Measurements from ENCODE around the gene MYO5B. TPM values are rescaled to one million over a fixed set of nuclear protein-coding genes. Genes with fewer than 3 reads are reported as not detected.

MYO5B gene
- total and polyA plus RNA-seq, 10 of the 15 experiments (the other 5 are each of a cell fraction or from before 2014, with no cell fraction given) = 2.5 to 4.5 (median 3.3) TPM

DNA sequence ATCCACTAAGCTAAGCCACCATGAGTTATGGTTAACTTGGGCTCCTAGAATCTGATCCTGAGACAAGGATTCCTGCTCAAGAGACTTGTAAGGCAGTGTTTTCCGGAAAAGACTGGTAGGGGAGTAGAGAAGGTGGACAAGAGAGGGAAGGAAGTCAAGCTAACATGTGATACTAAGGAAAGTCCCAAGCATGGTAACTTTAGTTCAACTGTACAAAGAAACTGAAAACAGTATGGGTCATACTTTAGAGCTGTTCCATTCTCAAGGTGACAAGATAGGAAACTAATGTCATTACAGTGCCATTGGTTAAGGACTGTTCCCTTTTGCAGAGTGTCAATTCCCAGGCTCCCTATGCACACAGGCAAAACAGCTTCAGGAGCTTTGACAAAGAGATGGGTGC is 5.8 kb downstream of the MYO5B start (continued):
- TF ChIP-seq CBX5 (IDR thresholded peaks at IDR 0.05; ENCODE audit: low read depth) = no peak
- TF ChIP-seq HDAC6 (IDR thresholded peaks at IDR 0.05; ENCODE audit: unreplicated experiment) = no peak
- TF ChIP-seq, protein P1, sequence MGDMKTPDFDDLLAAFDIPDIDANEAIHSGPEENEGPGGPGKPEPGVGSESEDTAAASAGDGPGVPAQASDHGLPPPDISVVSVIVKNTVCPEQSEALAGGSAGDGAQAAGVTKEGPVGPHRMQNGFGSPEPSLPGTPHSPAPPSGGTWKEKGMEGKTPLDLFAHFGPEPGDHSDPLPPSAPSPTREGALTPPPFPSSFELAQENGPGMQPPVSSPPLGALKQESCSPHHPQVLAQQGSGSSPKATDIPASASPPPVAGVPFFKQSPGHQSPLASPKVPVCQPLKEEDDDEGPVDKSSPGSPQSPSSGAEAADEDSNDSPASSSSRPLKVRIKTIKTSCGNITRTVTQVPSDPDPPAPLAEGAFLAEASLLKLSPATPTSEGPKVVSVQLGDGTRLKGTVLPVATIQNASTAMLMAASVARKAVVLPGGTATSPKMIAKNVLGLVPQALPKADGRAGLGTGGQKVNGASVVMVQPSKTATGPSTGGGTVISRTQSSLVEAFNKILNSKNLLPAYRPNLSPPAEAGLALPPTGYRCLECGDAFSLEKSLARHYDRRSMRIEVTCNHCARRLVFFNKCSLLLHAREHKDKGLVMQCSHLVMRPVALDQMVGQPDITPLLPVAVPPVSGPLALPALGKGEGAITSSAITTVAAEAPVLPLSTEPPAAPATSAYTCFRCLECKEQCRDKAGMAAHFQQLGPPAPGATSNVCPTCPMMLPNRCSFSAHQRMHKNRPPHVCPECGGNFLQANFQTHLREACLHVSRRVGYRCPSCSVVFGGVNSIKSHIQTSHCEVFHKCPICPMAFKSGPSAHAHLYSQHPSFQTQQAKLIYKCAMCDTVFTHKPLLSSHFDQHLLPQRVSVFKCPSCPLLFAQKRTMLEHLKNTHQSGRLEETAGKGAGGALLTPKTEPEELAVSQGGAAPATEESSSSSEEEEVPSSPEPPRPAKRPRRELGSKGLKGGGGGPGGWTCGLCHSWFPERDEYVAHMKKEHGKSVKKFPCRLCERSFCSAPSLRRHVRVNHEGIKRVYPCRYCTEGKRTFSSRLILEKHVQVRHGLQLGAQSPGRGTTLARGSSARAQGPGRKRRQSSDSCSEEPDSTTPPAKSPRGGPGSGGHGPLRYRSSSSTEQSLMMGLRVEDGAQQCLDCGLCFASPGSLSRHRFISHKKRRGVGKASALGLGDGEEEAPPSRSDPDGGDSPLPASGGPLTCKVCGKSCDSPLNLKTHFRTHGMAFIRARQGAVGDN (IDR thresholded peaks at IDR 0.05) = peak; percentile 80; the same call in 1 of the 2 replicates
- TF ChIP-seq BMI1 (IDR thresholded peaks at IDR 0.05; ENCODE audit: borderline replicate concordance) = no peak
- no peak for TF ChIP-seq PAX8 (IDR thresholded peaks at IDR 0.05)
- TF ChIP-seq, protein P2, sequence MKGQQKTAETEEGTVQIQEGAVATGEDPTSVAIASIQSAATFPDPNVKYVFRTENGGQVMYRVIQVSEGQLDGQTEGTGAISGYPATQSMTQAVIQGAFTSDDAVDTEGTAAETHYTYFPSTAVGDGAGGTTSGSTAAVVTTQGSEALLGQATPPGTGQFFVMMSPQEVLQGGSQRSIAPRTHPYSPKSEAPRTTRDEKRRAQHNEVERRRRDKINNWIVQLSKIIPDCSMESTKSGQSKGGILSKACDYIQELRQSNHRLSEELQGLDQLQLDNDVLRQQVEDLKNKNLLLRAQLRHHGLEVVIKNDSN (IDR thresholded peaks at IDR 0.05; ENCODE audit: borderline replicate concordance, extremely low read length, insufficient read depth, low read depth, low read length) = no peak
- TF ChIP-seq, protein P3, sequence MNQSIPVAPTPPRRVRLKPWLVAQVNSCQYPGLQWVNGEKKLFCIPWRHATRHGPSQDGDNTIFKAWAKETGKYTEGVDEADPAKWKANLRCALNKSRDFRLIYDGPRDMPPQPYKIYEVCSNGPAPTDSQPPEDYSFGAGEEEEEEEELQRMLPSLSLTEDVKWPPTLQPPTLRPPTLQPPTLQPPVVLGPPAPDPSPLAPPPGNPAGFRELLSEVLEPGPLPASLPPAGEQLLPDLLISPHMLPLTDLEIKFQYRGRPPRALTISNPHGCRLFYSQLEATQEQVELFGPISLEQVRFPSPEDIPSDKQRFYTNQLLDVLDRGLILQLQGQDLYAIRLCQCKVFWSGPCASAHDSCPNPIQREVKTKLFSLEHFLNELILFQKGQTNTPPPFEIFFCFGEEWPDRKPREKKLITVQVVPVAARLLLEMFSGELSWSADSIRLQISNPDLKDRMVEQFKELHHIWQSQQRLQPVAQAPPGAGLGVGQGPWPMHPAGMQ (IDR thresholded peaks at IDR 0.05; ENCODE audit: borderline replicate concordance) = no peak
- TF ChIP-seq DPF2 (IDR thresholded peaks at IDR 0.05) = no peak
- TF ChIP-seq ASH2L (IDR thresholded peaks at IDR 0.05; ENCODE audit: borderline replicate concordance, low read depth) = no peak
- no peak; the same call in none of the 2 replicates for TF ChIP-seq IKZF1 (conservative IDR thresholded peaks at IDR 0.05)
- no peak for TF ChIP-seq BACH1 (IDR thresholded peaks at IDR 0.05; ENCODE audit: borderline replicate concordance)
- no peak for TF ChIP-seq SUPT20H (IDR thresholded peaks at IDR 0.05; ENCODE audit: borderline replicate concordance, control insufficient read depth, low read depth, low read length)
- no peak for TF ChIP-seq JUNB (IDR thresholded peaks at IDR 0.05)
- TF ChIP-seq, protein P4, sequence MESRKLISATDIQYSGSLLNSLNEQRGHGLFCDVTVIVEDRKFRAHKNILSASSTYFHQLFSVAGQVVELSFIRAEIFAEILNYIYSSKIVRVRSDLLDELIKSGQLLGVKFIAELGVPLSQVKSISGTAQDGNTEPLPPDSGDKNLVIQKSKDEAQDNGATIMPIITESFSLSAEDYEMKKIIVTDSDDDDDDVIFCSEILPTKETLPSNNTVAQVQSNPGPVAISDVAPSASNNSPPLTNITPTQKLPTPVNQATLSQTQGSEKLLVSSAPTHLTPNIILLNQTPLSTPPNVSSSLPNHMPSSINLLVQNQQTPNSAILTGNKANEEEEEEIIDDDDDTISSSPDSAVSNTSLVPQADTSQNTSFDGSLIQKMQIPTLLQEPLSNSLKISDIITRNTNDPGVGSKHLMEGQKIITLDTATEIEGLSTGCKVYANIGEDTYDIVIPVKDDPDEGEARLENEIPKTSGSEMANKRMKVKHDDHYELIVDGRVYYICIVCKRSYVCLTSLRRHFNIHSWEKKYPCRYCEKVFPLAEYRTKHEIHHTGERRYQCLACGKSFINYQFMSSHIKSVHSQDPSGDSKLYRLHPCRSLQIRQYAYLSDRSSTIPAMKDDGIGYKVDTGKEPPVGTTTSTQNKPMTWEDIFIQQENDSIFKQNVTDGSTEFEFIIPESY (IDR thresholded peaks at IDR 0.05) = no peak
- no peak for TF ChIP-seq NFYA (IDR thresholded peaks at IDR 0.05; ENCODE audit: borderline replicate concordance, low read depth, low read length)
- no peak for TF ChIP-seq NFXL1 (IDR thresholded peaks at IDR 0.05; ENCODE audit: borderline replicate concordance)
- no peak for TF ChIP-seq EZH2 (IDR thresholded peaks at IDR 0.05; ENCODE audit: borderline replicate concordance, control insufficient read depth, low read depth, low read length)
- TF ChIP-seq YY1 (IDR thresholded peaks at IDR 0.05; ENCODE audit: low read depth, low read length) = no peak
- TF ChIP-seq, protein P5, sequence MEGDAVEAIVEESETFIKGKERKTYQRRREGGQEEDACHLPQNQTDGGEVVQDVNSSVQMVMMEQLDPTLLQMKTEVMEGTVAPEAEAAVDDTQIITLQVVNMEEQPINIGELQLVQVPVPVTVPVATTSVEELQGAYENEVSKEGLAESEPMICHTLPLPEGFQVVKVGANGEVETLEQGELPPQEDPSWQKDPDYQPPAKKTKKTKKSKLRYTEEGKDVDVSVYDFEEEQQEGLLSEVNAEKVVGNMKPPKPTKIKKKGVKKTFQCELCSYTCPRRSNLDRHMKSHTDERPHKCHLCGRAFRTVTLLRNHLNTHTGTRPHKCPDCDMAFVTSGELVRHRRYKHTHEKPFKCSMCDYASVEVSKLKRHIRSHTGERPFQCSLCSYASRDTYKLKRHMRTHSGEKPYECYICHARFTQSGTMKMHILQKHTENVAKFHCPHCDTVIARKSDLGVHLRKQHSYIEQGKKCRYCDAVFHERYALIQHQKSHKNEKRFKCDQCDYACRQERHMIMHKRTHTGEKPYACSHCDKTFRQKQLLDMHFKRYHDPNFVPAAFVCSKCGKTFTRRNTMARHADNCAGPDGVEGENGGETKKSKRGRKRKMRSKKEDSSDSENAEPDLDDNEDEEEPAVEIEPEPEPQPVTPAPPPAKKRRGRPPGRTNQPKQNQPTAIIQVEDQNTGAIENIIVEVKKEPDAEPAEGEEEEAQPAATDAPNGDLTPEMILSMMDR (IDR thresholded peaks at IDR 0.05 in 2 of 3, conservative IDR thresholded peaks at IDR 0.05 in 1 of 3; ENCODE audit: control insufficient read depth in 2 of 3, extremely low read depth in 1 of 3, insufficient read depth in 1 of 3, low read depth in 3 of 3, low read length in 3 of 3) = no peak
